ENCODE data around the gene CDH24. TPM values are rescaled to one million over a fixed set of nuclear protein-coding genes. Genes with fewer than 3 reads are reported as not detected.

Gene CDH24
- total RNA-seq, 1 donor from 2014 or later = 2.0 TPM

GRCh38 chr14:23093104-23093503 lies 35.8 kb upstream of the CDH24 start:
- intact Hi-C loops (cut with micrococcal nuclease) = loop anchor here (10.0 kb wide), 1 partner anchor 1352 kb away; the partner anchor contains the start of gene SDR39U1

- intact Hi-C loops (cut with micrococcal nuclease) = loop anchor here (10.0 kb wide), 1 partner anchor 1353 kb away; the partner anchor contains the start of gene SDR39U1
These were observed 34.2 kb upstream of the CDH24 start for GRCh38 chr14:23091294-23092225.

GRCh38 chr14:23090254-23090636 lies 32.9 kb upstream of the CDH24 start:
- intact Hi-C loops (cut with micrococcal nuclease) = loop anchor here (10.0 kb wide), 1 partner anchor 1355 kb away; the partner anchor contains the start of gene SDR39U1

- intact Hi-C loops (cut with micrococcal nuclease) = loop anchor here (10.0 kb wide), 1 partner anchor 1355 kb away; the partner anchor contains the start of gene SDR39U1
These were observed 32.4 kb upstream of the CDH24 start for GRCh38 chr14:23089498-23090253.

GRCh38 chr14:23086565-23086964 lies 29.2 kb upstream of the CDH24 start:
- intact Hi-C loops (cut with micrococcal nuclease) = no loop called here

- intact Hi-C loops (cut with micrococcal nuclease) = no loop called here
These were observed 28.1 kb upstream of the CDH24 start for GRCh38 chr14:23085458-23085857.

GRCh38 chr14:23080474-23080873 lies 23.2 kb upstream of the CDH24 start:
- intact Hi-C loops (cut with micrococcal nuclease) = no loop called here

- intact Hi-C loops (cut with micrococcal nuclease) = no loop called here
These were observed 22.4 kb upstream of the CDH24 start for GRCh38 chr14:23079716-23080115.

GRCh38 chr14:23078692-23079116 lies 21.4 kb upstream of the CDH24 start:
- intact Hi-C loops (cut with micrococcal nuclease) = no loop called here

- intact Hi-C loops (cut with micrococcal nuclease) = loop anchor here (2.0 kb wide), 1 partner anchor 31 kb away; no protein-coding TSS in a partner anchor
These were observed 20.6 kb upstream of the CDH24 start for GRCh38 chr14:23077962-23078361.

GRCh38 chr14:23076785-23077408 lies 19.6 kb upstream of the CDH24 start:
- intact Hi-C loops (cut with micrococcal nuclease) = loop anchor here (2.0 kb wide), 1 partner anchor 32 kb away; no protein-coding TSS in a partner anchor

GRCh38 chr14:23074906-23075305 lies 17.6 kb upstream of the CDH24 start:
- intact Hi-C loops (cut with micrococcal nuclease) = no loop called here

GRCh38 chr14:23071921-23072539 lies 14.7 kb upstream of the CDH24 start:
- intact Hi-C loops (cut with micrococcal nuclease) = loop anchor here (1.0 to 2.0 kb wide), 4 partner anchors 23 to 143 kb away; partner anchors contain the start of genes ACIN1, C14orf119 and PRMT5

GRCh38 chr14:23071244-23071920 lies 14.1 kb upstream of the CDH24 start:
- intact Hi-C loops (cut with micrococcal nuclease) = loop anchor here (1.0 to 2.0 kb wide), 4 partner anchors 24 to 142 kb away; partner anchors contain the start of genes ACIN1, C14orf119 and PRMT5

GRCh38 chr14:23070262-23071129 lies 13.2 kb upstream of the CDH24 start:
- intact Hi-C loops (cut with micrococcal nuclease) = loop anchor here (1.0 to 2.0 kb wide), 4 partner anchors 25 to 141 kb away; partner anchors contain the start of genes ACIN1, C14orf119 and PRMT5

GRCh38 chr14:23069413-23069806 lies 12.1 kb upstream of the CDH24 start:
- intact Hi-C loops (cut with micrococcal nuclease) = loop anchor here (1.0 to 5.0 kb wide), 6 partner anchors 11 to 231 kb away; no protein-coding TSS in a partner anchor

GRCh38 chr14:23068789-23069412 lies 11.6 kb upstream of the CDH24 start:
- intact Hi-C loops (cut with micrococcal nuclease) = loop anchor here (1.0 to 5.0 kb wide), 6 partner anchors 11 to 232 kb away; no protein-coding TSS in a partner anchor
